Transverse colon (tissue), 3 donors: ENCODE measurements around the gene NEDD4L.

Experiments used
- CTCF ChIP-seq, 5 experiments: fragments of 200-600 bp in 3 of 5; fragments of 450-650 bp in 2 of 5; sonication (generic) in 3 of 5; IDR thresholded peaks; 1 replicate in 2 of 5; 2 replicates in 3 of 5; pipeline ENCODE4 v1.5.1; 2016 to 2017; ENCODE audit warnings: antibody characterized with exemption in 5 of 5, inconsistent platforms in 3 of 5, mild to moderate bottlenecking in 2 of 5, moderate library complexity in 1 of 5
- POLR2A ChIP-seq: fragments of 450-650 bp; IDR thresholded peaks from one replicate; pipeline ENCODE4 v1.6.1; 2016; ENCODE audit warnings: antibody characterized with exemption, mild to moderate bottlenecking, moderate library complexity

- TF ChIP-seq CTCF (IDR thresholded peaks at IDR 0.05), result no peak
- TF ChIP-seq POLR2A, result no peak
These were observed 293.7 kb downstream of the NEDD4L start for GRCh38 chr18:58337686-58338085.
